GM21423 (cell line): Measurements from ENCODE around the gene TMEM219.
"Not testable (repeated sequence)": the region's sequence is repeated elsewhere in the genome, so short reads cannot be mapped to it uniquely, and the experiment has no call there.

ENCODE experiments used
- ATAC-seq: cut with Tn5 transposase; IDR thresholded peaks from one replicate; pipeline ENCODE4 v1.9.1; 2021; ENCODE audit warnings: mild to moderate bottlenecking, moderate library complexity; ENCODE audit not compliant: unreplicated experiment

The TMEM219 gene

GRCh38 chr16:29950806-29951461 lies 10.9 kb upstream of the TMEM219 start:
- ATAC-seq = no peak

GRCh38 chr16:29951625-29952365 lies 10.1 kb upstream of the TMEM219 start:
- ATAC-seq = no peak

GRCh38 chr16:29958756-29959155 lies 3.1 kb upstream of the TMEM219 start:
- no peak for ATAC-seq

- ATAC-seq = no peak
Measured at GRCh38 chr16:29959293-29959692, 2.6 kb upstream of the TMEM219 start.

GRCh38 chr16:29959821-29960220 lies 2.1 kb upstream of the TMEM219 start:
- not testable (repeated sequence) for ATAC-seq

- no peak for ATAC-seq
Measured at GRCh38 chr16:29961127-29961478, 776 bp upstream of the TMEM219 start.

GRCh38 chr16:29962344-29962994 lies 590 bp downstream of the TMEM219 start:
- ATAC-seq = no peak

- ATAC-seq = no peak
Measured at GRCh38 chr16:29963021-29963743, 1.3 kb downstream of the TMEM219 start.

GRCh38 chr16:29968205-29968604 lies 6.3 kb downstream of the TMEM219 start:
- no peak for ATAC-seq

- ATAC-seq = no peak
Measured at GRCh38 chr16:29971304-29971703, 9.4 kb downstream of the TMEM219 start.

GRCh38 chr16:29972500-29972899 lies 10.6 kb downstream of the TMEM219 start:
- no peak for ATAC-seq

GRCh38 chr16:29972992-29973383 lies 11.1 kb downstream of the TMEM219 start:
- ATAC-seq = no peak

- ATAC-seq = peak; percentile 93
Measured at GRCh38 chr16:29973384-29974246, 11.7 kb downstream of the TMEM219 start, which contains the start of gene TAOK2. TSS of gene TAOK2 (plus strand) at chr16:29973868. CDS start at chr16:29977773, 3,905 bp downstream.

- ATAC-seq = no peak
Measured at GRCh38 chr16:29974291-29975133, 12.6 kb downstream of the TMEM219 start.

GRCh38 chr16:29975134-29975538 lies 13.3 kb downstream of the TMEM219 start:
- ATAC-seq = no peak

GRCh38 chr16:29975811-29976511 lies 14.1 kb downstream of the TMEM219 start:
- no peak for ATAC-seq

- ATAC-seq = no peak
Measured at GRCh38 chr16:29977063-29977825, 15.4 kb downstream of the TMEM219 start.

GRCh38 chr16:29978081-29978480 lies 16.2 kb downstream of the TMEM219 start:
- ATAC-seq = no peak
